Nephron progenitor cell (in vitro differentiated cells): Measurements from ENCODE around the gene RNF123.

ENCODE experiments used
- DNase-seq: peaks from one replicate; pipeline ENCODE4 v3.0.0; 2021
- H3K27ac Mint-ChIP-seq: 2 replicates; pipeline ENCODE4 v1.8.0; 2021; ENCODE audit warnings: mild to moderate bottlenecking, moderate library complexity, mixed read lengths
- H3K27me3 Mint-ChIP-seq: 2 replicates; pipeline ENCODE4 v1.8.0; 2021; ENCODE audit warnings: mild to moderate bottlenecking, low read depth, mixed read lengths; ENCODE audit not compliant: poor library complexity
- H3K36me3 Mint-ChIP-seq: 2 replicates; pipeline ENCODE4 v1.8.0; 2021; ENCODE audit warnings: low read depth, mixed read lengths
- H3K4me1 Mint-ChIP-seq: 2 replicates; pipeline ENCODE4 v1.8.0; 2021; ENCODE audit warnings: mixed read lengths
- H3K4me3 Mint-ChIP-seq: 2 replicates; pipeline ENCODE4 v1.8.0; 2021; ENCODE audit warnings: mild to moderate bottlenecking, moderate library complexity, mixed read lengths
- H3K9me3 Mint-ChIP-seq: 2 replicates; pipeline ENCODE4 v1.8.0; 2021; ENCODE audit warnings: mild to moderate bottlenecking, moderate library complexity, mixed read lengths
- CTCF ChIP-seq: fragments of 200-600 bp; sonication (generic); IDR thresholded peaks from 2 replicates; pipeline ENCODE4 v1.5.0; 2021; ENCODE audit warnings: antibody characterized with exemption

The RNF123 gene

DNA sequence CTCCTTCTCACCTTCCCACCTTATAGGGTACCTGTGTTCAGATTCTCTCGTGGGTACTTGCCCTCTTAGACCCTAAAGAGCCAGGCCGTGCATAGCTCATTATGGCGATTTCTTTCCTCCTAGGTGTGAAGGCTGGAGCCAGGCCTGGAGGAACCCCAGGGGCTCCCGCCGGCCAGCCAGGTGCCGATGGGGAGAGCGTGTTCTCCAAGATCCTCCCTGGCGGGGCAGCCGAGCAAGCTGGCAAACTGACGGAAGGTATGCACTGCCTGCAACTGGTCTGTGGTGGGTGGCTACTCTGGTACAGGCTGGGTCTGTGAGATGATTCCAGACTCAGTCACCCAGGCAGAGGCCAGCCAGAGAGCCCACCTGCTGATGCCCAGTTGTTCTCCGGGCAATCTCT is 25.1 kb upstream of the RNF123 start:
- TF ChIP-seq CTCF, result no peak
- H3K9me3 Mint-ChIP-seq, result no peaks in the 10 kb centered on the region
- H3K4me1 Mint-ChIP-seq, result peaks cover 36% of the 10 kb centered on the region
- DNase-seq, result no peak
- no peaks in the 10 kb centered on the region for H3K36me3 Mint-ChIP-seq
- peaks cover 8% of the 10 kb centered on the region for H3K27me3 Mint-ChIP-seq
- no peak overlapping the region for H3K4me3 Mint-ChIP-seq
- peak overlapping the region; percentile 18 for H3K27ac Mint-ChIP-seq

- Mint-ChIP-seq H3K36me3 (no peaks in the 10 kb centered on the region), H3K4me3 (no peak overlapping the region), H3K4me1 (peaks cover 42% of the 10 kb centered on the region), H3K9me3 (no peaks in the 10 kb centered on the region), H3K27me3 (peaks cover 8% of the 10 kb centered on the region), H3K27ac (peak overlapping the region; percentile 19)
- no peak for TF ChIP-seq CTCF
- no peak for DNase-seq
Measured at GRCh38 chr3:49665822-49666519, 23.4 kb upstream of the RNF123 start.

DNA sequence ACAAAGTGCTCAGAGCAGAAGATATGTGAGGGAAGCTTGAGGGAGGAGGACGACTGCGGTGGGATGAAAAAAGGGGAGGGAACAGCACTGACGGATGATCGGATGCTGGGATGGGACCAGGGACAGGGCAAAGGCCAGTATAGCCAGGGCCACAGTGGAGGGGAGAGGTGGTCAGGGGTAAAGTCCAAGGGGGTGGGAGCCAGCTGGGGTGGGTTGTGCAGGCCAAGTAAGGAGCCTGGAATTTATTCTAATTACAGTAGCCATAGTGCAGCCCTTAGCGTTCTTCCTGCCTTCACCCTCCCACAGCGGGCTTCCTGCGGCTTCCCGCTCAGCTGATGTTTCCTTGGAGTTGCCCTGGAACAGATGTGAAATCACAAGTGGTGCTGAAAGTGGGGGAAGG is 22.8 kb upstream of the RNF123 start:
- Mint-ChIP-seq H3K27ac (no peak overlapping the region), H3K4me1 (peaks cover 48% of the 10 kb centered on the region), H3K27me3 (peaks cover 8% of the 10 kb centered on the region), H3K36me3 (no peaks in the 10 kb centered on the region), H3K9me3 (no peaks in the 10 kb centered on the region), H3K4me3 (no peak overlapping the region)
- no peak for DNase-seq
- no peak for TF ChIP-seq CTCF

DNA sequence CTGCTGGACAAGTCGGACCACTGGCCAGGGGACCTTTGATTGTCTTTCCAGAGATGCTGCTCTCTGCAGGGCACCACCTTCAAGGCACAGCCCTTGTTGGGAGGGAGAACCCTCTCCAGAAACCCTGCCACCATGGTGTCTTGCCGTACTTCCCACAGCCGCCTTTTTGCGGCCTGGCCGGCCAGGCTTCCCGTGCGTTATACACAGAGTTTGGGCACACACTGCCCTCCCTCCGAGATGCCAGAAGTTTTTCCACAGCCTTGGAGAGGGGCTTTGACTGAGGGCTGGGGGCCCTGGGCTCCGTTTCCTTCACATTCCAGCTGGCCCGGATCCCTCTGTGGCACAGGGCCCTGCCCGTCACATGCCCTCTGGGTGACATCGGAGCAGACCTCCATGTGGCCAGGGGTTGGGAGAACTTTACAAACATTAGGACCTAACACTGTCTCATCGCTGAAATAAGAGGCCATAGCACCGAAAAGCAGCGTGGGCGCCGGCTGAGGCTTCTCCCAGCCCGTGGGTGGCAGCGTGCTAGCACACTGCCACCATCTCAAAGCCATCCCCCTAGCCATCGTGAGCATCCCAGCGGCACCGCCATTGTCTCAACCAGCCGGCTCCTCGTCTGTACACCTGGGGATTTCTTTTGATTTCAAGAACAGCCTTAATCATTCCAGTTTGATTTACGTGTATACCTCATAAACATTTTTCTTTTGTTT is 21.5 kb upstream of the RNF123 start:
- Mint-ChIP-seq H3K36me3 (no peaks in the 10 kb centered on the region), H3K4me3 (no peak overlapping the region), H3K9me3 (no peaks in the 10 kb centered on the region), H3K27ac (peak overlapping the region; percentile 1), H3K4me1 (peaks cover 56% of the 10 kb centered on the region), H3K27me3 (peaks cover 8% of the 10 kb centered on the region)
- TF ChIP-seq CTCF, result no peak
- no peak for DNase-seq

- no peak for TF ChIP-seq CTCF
- peaks cover 8% of the 10 kb centered on the region for H3K27me3 Mint-ChIP-seq
- H3K4me1 Mint-ChIP-seq, result peaks cover 60% of the 10 kb centered on the region
- H3K9me3 Mint-ChIP-seq, result no peaks in the 10 kb centered on the region
- DNase-seq, result no peak
- H3K27ac Mint-ChIP-seq, result peak overlapping the region; percentile 1
- no peaks in the 10 kb centered on the region for H3K36me3 Mint-ChIP-seq
- H3K4me3 Mint-ChIP-seq, result no peak overlapping the region
Measured at GRCh38 chr3:49668414-49668797, 21.0 kb upstream of the RNF123 start.

DNA sequence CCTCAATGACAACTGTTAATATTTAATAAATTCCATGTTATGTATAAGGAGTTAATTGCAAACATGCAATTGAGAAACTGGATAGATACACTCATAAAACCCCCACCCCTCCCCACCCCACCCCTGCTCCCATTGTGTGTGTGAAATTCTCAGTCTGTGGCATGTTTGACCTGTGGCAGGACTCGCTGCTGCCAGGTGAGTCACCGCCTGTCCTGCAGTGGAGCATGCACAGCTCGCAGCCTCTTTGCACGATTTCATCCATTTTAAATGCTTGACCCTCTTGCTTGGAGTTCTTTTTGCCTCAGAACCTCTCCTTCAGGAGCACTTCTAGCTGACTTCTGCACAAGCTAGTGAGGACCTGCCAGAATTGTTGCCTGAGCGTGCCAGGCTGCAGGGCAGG is 20.5 kb upstream of the RNF123 start:
- Mint-ChIP-seq H3K9me3 (no peaks in the 10 kb centered on the region), H3K4me1 (peaks cover 65% of the 10 kb centered on the region), H3K4me3 (no peak overlapping the region), H3K27me3 (peaks cover 8% of the 10 kb centered on the region), H3K36me3 (no peaks in the 10 kb centered on the region), H3K27ac (no peak overlapping the region)
- DNase-seq, result no peak
- TF ChIP-seq CTCF, result no peak
